ENCODE measurements around the gene CCDC85B. TPM values are rescaled to one million over a fixed set of nuclear protein-coding genes. Genes with fewer than 3 reads are reported as not detected.

Gene CCDC85B
- total and polyA plus RNA-seq, 2 of the 13 experiments (the other 11 are each of a cell fraction or from before 2014, with no cell fraction given): 8.2 to 19.5 TPM

DNA sequence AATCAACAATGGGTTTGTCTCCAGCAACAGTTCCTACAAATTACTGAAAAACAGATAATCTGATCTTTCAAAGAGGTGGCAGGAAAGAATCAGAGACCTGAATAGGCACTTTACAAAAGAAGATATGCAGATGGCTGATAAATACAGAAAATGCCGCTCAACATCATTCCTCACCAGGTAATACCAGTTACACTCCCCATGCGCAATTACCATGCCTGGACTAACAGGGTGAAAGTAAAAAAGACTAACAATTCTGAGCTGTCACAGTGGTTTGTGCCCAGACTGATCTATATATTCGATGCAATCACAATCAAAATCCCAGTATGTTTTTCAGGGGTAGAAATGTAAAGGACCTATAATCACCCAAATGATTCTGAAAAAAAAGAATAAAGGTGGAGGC lies 46.7 kb upstream of the CCDC85B start (continued):
- TF ChIP-seq ZBED4 (CRISPR knock-in tag; IDR thresholded peaks at IDR 0.05; ENCODE audit: borderline replicate concordance) (no peak), SETDB1 (CRISPR knock-in tag; IDR thresholded peaks at IDR 0.05; ENCODE audit: borderline replicate concordance) (no peak)
- TF ChIP-seq, protein P1, sequence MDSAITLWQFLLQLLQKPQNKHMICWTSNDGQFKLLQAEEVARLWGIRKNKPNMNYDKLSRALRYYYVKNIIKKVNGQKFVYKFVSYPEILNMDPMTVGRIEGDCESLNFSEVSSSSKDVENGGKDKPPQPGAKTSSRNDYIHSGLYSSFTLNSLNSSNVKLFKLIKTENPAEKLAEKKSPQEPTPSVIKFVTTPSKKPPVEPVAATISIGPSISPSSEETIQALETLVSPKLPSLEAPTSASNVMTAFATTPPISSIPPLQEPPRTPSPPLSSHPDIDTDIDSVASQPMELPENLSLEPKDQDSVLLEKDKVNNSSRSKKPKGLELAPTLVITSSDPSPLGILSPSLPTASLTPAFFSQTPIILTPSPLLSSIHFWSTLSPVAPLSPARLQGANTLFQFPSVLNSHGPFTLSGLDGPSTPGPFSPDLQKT (CRISPR knock-in tag; IDR thresholded peaks at IDR 0.05; ENCODE audit: borderline replicate concordance): no peak

DNA sequence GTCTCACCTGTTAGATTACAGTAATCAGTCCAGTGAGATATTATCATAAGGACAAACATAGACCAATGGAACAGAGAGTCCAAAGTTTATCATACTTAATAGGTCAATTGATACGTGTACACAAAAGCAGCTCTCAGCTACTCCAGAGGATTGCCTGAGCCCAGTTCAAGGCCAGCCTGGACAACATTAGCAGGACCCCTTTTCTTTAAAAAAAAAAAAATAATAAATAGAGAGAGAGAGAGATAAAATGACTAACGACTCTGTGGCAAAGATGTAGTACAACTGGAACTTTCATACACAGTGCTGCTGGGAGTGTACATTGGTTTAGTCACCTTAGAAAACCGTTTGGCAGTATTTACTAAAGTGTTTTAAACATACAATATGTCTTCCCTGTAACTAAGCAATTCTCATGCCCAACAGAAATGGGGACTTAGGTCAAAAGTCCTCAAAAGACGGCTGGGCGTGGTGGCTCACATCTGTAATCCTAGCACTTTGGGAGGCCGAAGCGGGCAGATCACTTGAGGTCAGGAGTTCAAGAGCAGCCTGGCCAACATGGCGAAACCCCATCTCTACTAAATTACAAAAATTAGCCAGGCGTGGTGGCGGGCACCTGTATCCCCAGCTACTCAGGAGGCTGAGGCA lies 46.1 kb upstream of the CCDC85B start:
- intact Hi-C loops (cut with micrococcal nuclease; ENCODE audit: unreplicated experiment) (no loop called here), in situ Hi-C loops (cut with HindIII; ENCODE audit: extremely low pct_ligation_motif_present, low pct_unique_long_range_greater_than_20kb) (no loop called here)
- Histone ChIP-seq H3K4me2 (ENCODE audit: low read depth, low read length) (peak overlapping the region; percentile 52), H3K27me3 (ENCODE audit: control insufficient read depth in 1 of 2, insufficient read depth in 2 of 2, low read length in 2 of 2) (no peaks in the 10 kb centered on the region), H3K4me3 (replicated peaks in 1 of 3; ENCODE audit: insufficient read depth in 1 of 3, low read depth in 2 of 3, low read length in 3 of 3) (peak overlapping the region in 1 of 3 experiments; percentile 41; a peak in 2 of 6 replicates), H3K4me1 (ENCODE audit: insufficient read depth, low read length) (peaks cover 44% of the 10 kb centered on the region), H2AFZ (ENCODE audit: low read length) (no peak overlapping the region), H3K9me3 (ENCODE audit: low read length) (no peaks in the 10 kb centered on the region), H4K20me1 (ENCODE audit: insufficient read depth, low read length) (no peaks in the 10 kb centered on the region), H3K9ac (ENCODE audit: insufficient read depth, low read depth, low read length) (0 out of 2 replicates have a peak overlapping the region, but pooled peaks have one; percentile 7), H3K79me2 (ENCODE audit: insufficient read depth, low read length) (no peaks in the 10 kb centered on the region), H3K27ac (ENCODE audit: extremely low read length, insufficient read depth, low read length) (peak overlapping the region; percentile 67), H3K36me3 (replicated peaks in 1 of 2; ENCODE audit: control insufficient read depth in 1 of 2, insufficient read depth in 2 of 2, low read length in 2 of 2) (no peaks in the 10 kb centered on the region)
- FAIRE-seq (no peak), ATAC-seq (peak; percentile 68), DNase-seq (ENCODE audit: low spot score) (peak; percentile 80)
- 8% methylated on average over 10 of the region's 10 CpGs for WGBS (ENCODE audit: low lambda C conversion rate)
- CTCF ChIA-PET (ENCODE audit: low intra/inter-chr PET ratio, low total read pairs): no interaction called here
- BruUV-seq (replicated peaks): no TSS peak
- POLR2A ChIA-PET: interaction anchor here (0.7 to 1.9 kb wide), 5 partner anchors 15 to 181 kb away, joined by 3 to 4 read pairs (median 4); partner anchors contain the start of genes CCDC85B, MUS81 and RELA
- TF ChIP-seq MYC (CRISPR knock-in tag; IDR thresholded peaks at IDR 0.05; ENCODE audit: borderline replicate concordance): no peak
- no peak for TF ChIP-seq KLF6 (CRISPR knock-in tag; IDR thresholded peaks at IDR 0.05)
- TF ChIP-seq ZNF746 (CRISPR knock-in tag; IDR thresholded peaks at IDR 0.05): no peak
- no peak for TF ChIP-seq MEIS2 (CRISPR knock-in tag; IDR thresholded peaks at IDR 0.05)
- TF ChIP-seq IKZF4 (CRISPR knock-in tag; IDR thresholded peaks at IDR 0.05; ENCODE audit: borderline replicate concordance, low read depth, not compliant biosample characterization): no peak
- TF ChIP-seq IRF2 (CRISPR knock-in tag; IDR thresholded peaks at IDR 0.05): no peak
- no peak for TF ChIP-seq CSRNP1 (CRISPR knock-in tag; IDR thresholded peaks at IDR 0.05)

All from HepG2 (cell line).